Stomach (tissue), 19 donors: ENCODE results near the gene MPZL1. TPM values are rescaled to one million over a fixed set of nuclear protein-coding genes. Genes with fewer than 3 reads are reported as not detected.
A peak's percentile ranks its signal among the peaks of the same experiment; 100 is the strongest.

ENCODE experiments used
- DNase-seq, 2 donors: peaks; one replicate each; pipeline versions ENCODE4 v3.0.0 to v3.0.0-alpha.2; 2013 to 2019
- H3K27ac ChIP-seq, 5 donors: fragments of 200-600 bp in 4 of 5; sonication (generic) in 4 of 5; one replicate each; pipeline ENCODE4 v1.5.1; 2013 to 2019; ENCODE audit warnings: mild to moderate bottlenecking in 1 of 5, moderate library complexity in 1 of 5
- H3K27me3 ChIP-seq, 3 donors: fragments of 200-600 bp; sonication (generic); one replicate each; pipeline ENCODE4 v1.5.1; 2017 to 2019; ENCODE audit warnings: mixed run types in 1 of 3
- H3K36me3 ChIP-seq, 4 donors: fragments of 200-600 bp; sonication (generic); 1 replicate in 3 of 4; 2 replicates in 1 of 4; pipeline ENCODE4 v1.5.1; 2016 to 2019
- H3K4me1 ChIP-seq, 4 donors: fragments of 200-600 bp; sonication (generic); one replicate each; pipeline ENCODE4 v1.5.1; 2016 to 2019
- H3K4me3 ChIP-seq, 4 donors: fragments of 200-600 bp; sonication (generic) in 3 of 4; one replicate each; pipeline ENCODE4 v1.5.1; 2016 to 2019; ENCODE audit warnings: mild to moderate bottlenecking in 1 of 4
- H3K9me3 ChIP-seq, 4 donors: fragments of 200-600 bp; sonication (generic); one replicate each; pipeline ENCODE4 v1.5.1; 2016 to 2019
- EP300 ChIP-seq: sonication (generic); formaldehyde crosslinking; IDR thresholded peaks from one replicate; pipeline ENCODE4 v1.6.1; 2017; ENCODE audit warnings: antibody characterized with exemption
- POLR2A ChIP-seq, 4 donors: fragments of 450-650 bp; IDR thresholded peaks; one replicate each; pipeline ENCODE4 v1.6.1; 2016; ENCODE audit warnings: antibody characterized with exemption in 4 of 4, control low read depth in 2 of 4, mild to moderate bottlenecking in 1 of 4, moderate library complexity in 1 of 4
- POLR2AphosphoS5 ChIP-seq, 3 donors: sonication (generic); formaldehyde crosslinking; IDR thresholded peaks; one replicate each; pipeline ENCODE4 v1.6.1; 2016; ENCODE audit warnings: antibody characterized with exemption in 3 of 3
- WGBS, 5 donors: extraction: QIAGEN DNeasy Blood & Tissue Kit in 3 of 5; methylation state at CpG; one replicate each; pipeline versions ENCODE4 v1.1.5 to v1.1.7; 2013 to 2018; 5-methylcytosine and 5-hydroxymethylcytosine counted together
- intact Hi-C: fragments of 100-400 bp; cut with DNase I; formaldehyde crosslinking; loops from one replicate; pipeline ENCODE4 v1.15.1; 2023; ENCODE audit warnings: low total_unique reads
- long read RNA-seq, 10 donors: transcript quantifications; one replicate each; lab custom pipeline, GENCODE V29; 2026
- polyA plus RNA-seq, 3 donors: library from polyadenylated mRNA; stranded (reverse); fragments of 200-250 nt; gene quantifications; one replicate each; pipeline ENCODE4 v1.2.3, GENCODE V29; 2013
- total RNA-seq, 5 donors: library from RNA; depleted of rRNA; stranded (reverse); fragments of >200 nt; gene quantifications; one replicate each; pipeline versions ENCODE4 v1.1.0 to v1.2.3, GENCODE V29; 2014 to 2016
- TF ChIP-seq, protein P1 (sequence below), 7 experiments: fragments of 450-650 bp in 4 of 7; fragments of 200-600 bp in 3 of 7; sonication (generic) in 3 of 7; IDR thresholded peaks; one replicate each; pipeline ENCODE4 v1.5.1; 2016 to 2019; ENCODE audit warnings: antibody characterized with exemption in 7 of 7, control low read depth in 2 of 7, mild to moderate bottlenecking in 1 of 7
- donor health status: healthy with polysubstance abuse.
- donor health status: Bipolar disorder and iron deficiency.
- donor health status: healthy.

Gene MPZL1
- total RNA-seq (100 to 1,000 TPM in 1 of 5 donors, 10 to 100 TPM in 4; 29.9 to 115 (median 51.9) TPM), polyA plus RNA-seq (10 to 100 TPM in 2 of 3 donors, 1 to 10 TPM in 1; 7.2 to 25.0 (median 15.7) TPM)
- long read RNA-seq, donor 1, full-length matches to known transcripts, result 9 of 9 reads
- long read RNA-seq, donor 1, partial matches to known transcripts, result 0 of 9 reads
- long read RNA-seq, donor 1, other reads (novel, unspliced or antisense), result 0 of 9 reads
- long read RNA-seq, donor 2, full-length matches to known transcripts, result 18 of 18 reads
- long read RNA-seq, donor 2, partial matches to known transcripts, result 0 of 18 reads
- long read RNA-seq, donor 2, other reads (novel, unspliced or antisense), result 0 of 18 reads
- long read RNA-seq, donor 3, full-length matches to known transcripts, result 5 of 5 reads
- long read RNA-seq, donor 3, partial matches to known transcripts, result 0 of 5 reads
- long read RNA-seq, donor 3, other reads (novel, unspliced or antisense), result 0 of 5 reads
- long read RNA-seq, donor 4, full-length matches to known transcripts, result 2 of 2 reads
- long read RNA-seq, donor 4, partial matches to known transcripts, result 0 of 2 reads
- long read RNA-seq, donor 4, other reads (novel, unspliced or antisense), result 0 of 2 reads
- long read RNA-seq, donor 5, full-length matches to known transcripts, result 28 of 28 reads
- long read RNA-seq, donor 5, partial matches to known transcripts, result 0 of 28 reads
- long read RNA-seq, donor 5, other reads (novel, unspliced or antisense), result 0 of 28 reads
- long read RNA-seq, donor 6, result 0 reads
- long read RNA-seq, donor 7, full-length matches to known transcripts, result 27 of 27 reads
- long read RNA-seq, donor 7, partial matches to known transcripts, result 0 of 27 reads
- long read RNA-seq, donor 7, other reads (novel, unspliced or antisense), result 0 of 27 reads
- long read RNA-seq, donor 8, full-length matches to known transcripts, result 16 of 16 reads
- long read RNA-seq, donor 8, partial matches to known transcripts, result 0 of 16 reads
- long read RNA-seq, donor 8, other reads (novel, unspliced or antisense), result 0 of 16 reads
- long read RNA-seq, donor 9, full-length matches to known transcripts, result 17 of 17 reads
- long read RNA-seq, donor 9, partial matches to known transcripts, result 0 of 17 reads
- long read RNA-seq, donor 9, other reads (novel, unspliced or antisense), result 0 of 17 reads
- long read RNA-seq, donor 10, full-length matches to known transcripts, result 3 of 3 reads
- long read RNA-seq, donor 10, partial matches to known transcripts, result 0 of 3 reads
- long read RNA-seq, donor 10, other reads (novel, unspliced or antisense), result 0 of 3 reads

DNA sequence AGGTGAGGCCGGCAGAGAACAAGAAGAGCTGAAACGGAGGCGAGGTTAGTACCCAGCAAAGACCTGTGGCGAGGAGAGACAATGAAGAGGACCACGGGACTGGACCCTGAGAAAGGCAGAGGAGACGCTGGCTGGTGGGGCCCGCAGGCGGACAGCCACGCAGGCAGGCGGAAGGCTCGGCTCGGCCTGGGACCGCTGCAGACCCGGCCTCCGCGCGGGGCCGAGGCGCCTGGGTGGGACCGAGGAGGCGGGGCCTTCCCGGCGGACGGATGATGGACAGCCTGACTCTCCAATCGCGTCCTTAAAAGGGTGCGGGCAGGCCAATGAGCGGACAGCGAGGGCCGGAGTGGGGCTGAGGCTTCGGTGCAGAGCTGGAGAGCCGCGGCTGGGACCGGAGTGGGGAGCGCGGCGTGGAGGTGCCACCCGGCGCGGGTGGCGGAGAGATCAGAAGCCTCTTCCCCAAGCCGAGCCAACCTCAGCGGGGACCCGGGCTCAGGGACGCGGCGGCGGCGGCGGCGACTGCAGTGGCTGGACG, at the start of gene MPZL1:
MPZL1 (plus strand) TSS at position 366 of the 535 bp plus-strand sequence. CDS start 170 bp downstream, outside the sequence.
- Histone ChIP-seq H3K27me3 (no peaks in the 10 kb centered on the region), H3K4me3 (peak within 1 kb of the TSS; percentile 94 to 98 (median 97)), H3K4me1 (peaks cover 9 to 54% (median 34%) of the 10 kb centered on the region in 4 donors), H3K9me3 (no peaks in the 10 kb centered on the region), H3K27ac (peak within 1 kb of the TSS; percentile 85 to 98 (median 93)), H3K36me3 (no peaks in the 10 kb centered on the region)
- DNase-seq, result peak; percentile 98
- intact Hi-C loops, result no loop called here
- WGBS, 5 donors, result 0 to 1% (median 0%) methylated on average over 30 to 52 of the region's 52 CpGs
- TF ChIP-seq EP300 (no peak), POLR2AphosphoS5 (IDR thresholded peaks at IDR 0.05) (peak; percentile 32 to 81 (median 76)), POLR2A (IDR thresholded peaks at IDR 0.05) (peak in 1 of 4 donors; percentile 48)
- TF ChIP-seq, protein P1, sequence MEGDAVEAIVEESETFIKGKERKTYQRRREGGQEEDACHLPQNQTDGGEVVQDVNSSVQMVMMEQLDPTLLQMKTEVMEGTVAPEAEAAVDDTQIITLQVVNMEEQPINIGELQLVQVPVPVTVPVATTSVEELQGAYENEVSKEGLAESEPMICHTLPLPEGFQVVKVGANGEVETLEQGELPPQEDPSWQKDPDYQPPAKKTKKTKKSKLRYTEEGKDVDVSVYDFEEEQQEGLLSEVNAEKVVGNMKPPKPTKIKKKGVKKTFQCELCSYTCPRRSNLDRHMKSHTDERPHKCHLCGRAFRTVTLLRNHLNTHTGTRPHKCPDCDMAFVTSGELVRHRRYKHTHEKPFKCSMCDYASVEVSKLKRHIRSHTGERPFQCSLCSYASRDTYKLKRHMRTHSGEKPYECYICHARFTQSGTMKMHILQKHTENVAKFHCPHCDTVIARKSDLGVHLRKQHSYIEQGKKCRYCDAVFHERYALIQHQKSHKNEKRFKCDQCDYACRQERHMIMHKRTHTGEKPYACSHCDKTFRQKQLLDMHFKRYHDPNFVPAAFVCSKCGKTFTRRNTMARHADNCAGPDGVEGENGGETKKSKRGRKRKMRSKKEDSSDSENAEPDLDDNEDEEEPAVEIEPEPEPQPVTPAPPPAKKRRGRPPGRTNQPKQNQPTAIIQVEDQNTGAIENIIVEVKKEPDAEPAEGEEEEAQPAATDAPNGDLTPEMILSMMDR (IDR thresholded peaks at IDR 0.05), result no peak

- Histone ChIP-seq H3K9me3 (no peaks in the 10 kb centered on the region), H3K4me3 (no peak overlapping the region), H3K36me3 (peaks cover 0 to 9% (median 0%) of the 10 kb centered on the region in 4 donors), H3K4me1 (peaks cover 0 to 15% (median 4%) of the 10 kb centered on the region in 4 donors), H3K27ac (no peak overlapping the region), H3K27me3 (no peaks in the 10 kb centered on the region)
- WGBS, 5 donors, result 70 to 90% (median 72%) methylated on average over 4 of the region's 4 CpGs
- TF ChIP-seq POLR2AphosphoS5 (IDR thresholded peaks at IDR 0.05) (no peak), EP300 (no peak), POLR2A (IDR thresholded peaks at IDR 0.05) (no peak)
- TF ChIP-seq, protein P1 (IDR thresholded peaks at IDR 0.05), result no peak
- no peak for DNase-seq
- intact Hi-C loops, result no loop called here
Measured at GRCh38 chr1:167672831-167673230, 49.0 kb upstream of the MPZL1 start.

- H3K27ac ChIP-seq, result no peak overlapping the region
- 78 to 93% (median 88%) methylated on average over 4 of the region's 4 CpGs for WGBS, 5 donors
- DNase-seq, result no peak
Measured at GRCh38 chr1:167673265-167673664, 48.5 kb upstream of the MPZL1 start.

More at GRCh38 chr1:167673265-167673664, 48.5 kb upstream of the MPZL1 start:
- TF ChIP-seq EP300 (no peak), POLR2AphosphoS5 (IDR thresholded peaks at IDR 0.05) (no peak), POLR2A (IDR thresholded peaks at IDR 0.05) (no peak)
- TF ChIP-seq, protein P1 (IDR thresholded peaks at IDR 0.05), result no peak
- Histone ChIP-seq H3K9me3 (no peaks in the 10 kb centered on the region), H3K27me3 (no peaks in the 10 kb centered on the region), H3K36me3 (peaks cover 0 to 9% (median 0%) of the 10 kb centered on the region in 4 donors), H3K4me3 (no peak overlapping the region), H3K4me1 (peaks cover 0 to 12% (median 4%) of the 10 kb centered on the region in 4 donors)
- intact Hi-C loops, result no loop called here
